GM21381 (cell line): ENCODE measurements around the gene OOEP.
"Not testable (repeated sequence)": the region's sequence is repeated elsewhere in the genome, so short reads cannot be mapped to it uniquely, and the experiment has no call there.

ENCODE experiments used
- ATAC-seq: cut with Tn5 transposase; IDR thresholded peaks from one replicate; pipeline ENCODE4 v1.9.1; 2021; ENCODE audit warnings: mild to moderate bottlenecking, moderate library complexity; ENCODE audit not compliant: unreplicated experiment

The OOEP gene

DNA sequence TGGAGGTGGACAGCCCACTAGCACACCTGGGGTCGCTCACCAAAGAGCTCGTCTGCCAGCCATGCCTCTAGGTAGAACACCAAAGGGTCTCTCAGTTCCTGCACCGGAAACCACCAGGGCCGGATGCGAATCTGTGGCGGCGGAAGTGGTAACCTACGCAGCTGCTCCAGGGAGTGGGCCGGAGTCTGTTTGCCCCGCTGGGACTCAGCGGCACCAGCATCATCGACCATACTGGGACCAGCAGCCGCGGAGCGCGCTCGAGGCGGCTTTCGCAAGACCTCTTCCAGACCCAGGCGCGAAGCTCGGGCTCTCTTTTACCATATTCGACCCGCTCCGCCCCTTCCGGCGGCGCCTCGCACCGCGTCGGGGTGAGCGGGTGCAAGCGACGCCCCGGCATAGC, at the start of gene OOEP:
Gene OOEP, minus strand, starts transcription at position 335 of the 400 bp plus-strand sequence. Its CDS starts 105 bp downstream, at position 230.
- ATAC-seq: no peak

DNA sequence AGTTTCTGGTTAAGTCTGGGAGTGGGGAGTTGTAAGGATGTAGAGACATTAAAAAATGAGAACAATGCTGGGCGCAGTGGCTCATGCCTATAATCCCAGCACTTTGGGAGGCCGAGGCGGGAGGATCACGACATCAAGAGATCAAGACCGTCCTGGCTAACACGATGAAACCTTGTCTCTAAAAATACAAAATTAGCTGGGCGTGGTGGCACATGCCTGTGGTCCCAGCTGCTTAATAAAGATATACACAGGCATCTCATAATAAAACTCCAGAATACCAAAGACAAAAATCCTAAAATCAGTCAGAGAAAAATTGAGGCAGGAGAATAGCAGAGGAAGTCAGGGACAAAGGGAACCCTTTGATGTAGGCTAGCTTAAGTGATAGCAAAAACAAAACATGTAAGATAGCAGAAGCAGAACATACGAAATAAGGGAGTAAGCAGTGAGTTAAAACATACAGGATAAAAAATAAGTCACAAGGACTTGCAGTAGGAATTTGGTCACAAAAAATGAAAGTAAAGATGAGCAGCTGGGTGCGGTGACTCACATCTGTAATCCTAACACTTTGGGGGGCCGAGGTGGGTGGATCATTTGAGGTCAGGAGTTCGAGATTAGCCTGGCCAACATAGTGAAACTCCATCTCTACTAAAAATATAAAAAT, 48.5 kb upstream of the OOEP start:
- no peak for ATAC-seq

DNA sequence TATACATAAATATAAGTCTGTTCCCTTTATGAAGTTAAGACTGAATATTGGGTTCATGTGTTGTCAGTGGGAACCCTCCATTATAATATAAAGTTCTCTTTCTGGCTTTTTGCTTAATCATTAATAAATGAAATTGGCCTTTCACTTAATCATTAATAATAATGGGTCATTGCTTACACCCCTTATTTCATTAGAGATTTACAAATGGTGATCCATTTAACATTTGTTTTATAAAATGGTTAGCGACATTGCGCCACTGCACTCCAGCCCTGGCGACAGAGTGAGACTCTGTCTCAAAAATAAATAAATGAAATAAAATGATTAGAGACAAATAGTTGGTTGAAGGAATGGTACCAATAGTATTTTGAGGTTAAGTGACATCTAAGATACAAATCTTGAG, 43.4 kb upstream of the OOEP start:
- no peak for ATAC-seq

DNA sequence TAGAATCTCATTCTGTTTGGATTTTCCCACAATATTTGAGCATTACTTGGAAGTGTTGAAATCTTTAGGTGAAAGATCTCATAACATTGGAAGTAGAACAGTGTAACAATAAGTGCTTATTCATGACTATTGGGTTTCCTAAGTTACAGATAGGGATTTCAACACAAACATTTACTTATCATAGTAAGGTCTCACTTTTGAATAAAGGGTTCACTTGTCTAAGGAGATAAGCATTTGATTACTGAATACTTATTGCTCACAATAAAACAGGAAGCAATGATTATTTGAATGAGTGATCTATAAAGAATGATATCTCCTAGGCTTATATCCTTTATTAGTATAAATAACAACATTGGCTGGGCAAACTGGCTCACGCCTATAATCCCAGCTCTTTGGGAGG, 39.7 kb upstream of the OOEP start:
- ATAC-seq: no peak

DNA sequence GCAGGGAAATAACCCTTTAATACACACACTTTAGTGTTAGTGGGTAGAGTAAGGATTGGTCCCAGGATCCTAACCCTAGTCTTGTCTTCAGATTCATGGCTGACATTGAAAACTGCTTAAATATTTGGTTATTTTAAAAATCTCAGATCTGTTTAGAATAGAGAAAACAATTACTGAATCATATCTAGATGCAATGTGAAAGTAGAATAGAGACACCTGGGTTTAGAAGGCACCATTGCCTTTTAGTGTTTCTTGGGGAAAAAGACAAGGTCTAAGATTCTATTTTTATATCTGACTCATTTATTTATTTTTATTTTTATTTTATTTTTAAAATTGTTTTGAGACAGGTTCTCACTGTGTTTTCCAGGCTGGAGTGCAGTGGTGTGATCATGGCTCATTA, 31.0 kb upstream of the OOEP start:
- no peak for ATAC-seq

DNA sequence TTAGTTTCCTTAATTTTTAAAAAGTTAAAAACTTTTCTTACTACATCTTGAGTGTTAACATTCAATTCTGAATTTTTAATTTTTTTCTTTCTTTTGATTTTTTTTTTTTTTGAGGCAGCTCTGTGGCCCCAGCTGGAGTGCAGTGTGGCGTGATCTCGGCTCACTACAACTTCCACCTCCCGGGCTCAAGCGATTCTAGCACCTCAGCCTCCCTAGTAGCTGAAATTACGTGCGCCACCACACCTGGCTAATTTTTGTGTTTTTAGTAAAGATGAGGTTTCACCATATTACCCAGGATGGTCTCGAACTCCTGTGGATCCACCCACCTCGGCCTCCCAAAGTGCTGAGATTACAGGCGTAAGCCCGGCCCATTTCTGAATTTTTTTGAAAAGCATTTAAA, 26.2 kb upstream of the OOEP start:
- ATAC-seq: no peak

DNA sequence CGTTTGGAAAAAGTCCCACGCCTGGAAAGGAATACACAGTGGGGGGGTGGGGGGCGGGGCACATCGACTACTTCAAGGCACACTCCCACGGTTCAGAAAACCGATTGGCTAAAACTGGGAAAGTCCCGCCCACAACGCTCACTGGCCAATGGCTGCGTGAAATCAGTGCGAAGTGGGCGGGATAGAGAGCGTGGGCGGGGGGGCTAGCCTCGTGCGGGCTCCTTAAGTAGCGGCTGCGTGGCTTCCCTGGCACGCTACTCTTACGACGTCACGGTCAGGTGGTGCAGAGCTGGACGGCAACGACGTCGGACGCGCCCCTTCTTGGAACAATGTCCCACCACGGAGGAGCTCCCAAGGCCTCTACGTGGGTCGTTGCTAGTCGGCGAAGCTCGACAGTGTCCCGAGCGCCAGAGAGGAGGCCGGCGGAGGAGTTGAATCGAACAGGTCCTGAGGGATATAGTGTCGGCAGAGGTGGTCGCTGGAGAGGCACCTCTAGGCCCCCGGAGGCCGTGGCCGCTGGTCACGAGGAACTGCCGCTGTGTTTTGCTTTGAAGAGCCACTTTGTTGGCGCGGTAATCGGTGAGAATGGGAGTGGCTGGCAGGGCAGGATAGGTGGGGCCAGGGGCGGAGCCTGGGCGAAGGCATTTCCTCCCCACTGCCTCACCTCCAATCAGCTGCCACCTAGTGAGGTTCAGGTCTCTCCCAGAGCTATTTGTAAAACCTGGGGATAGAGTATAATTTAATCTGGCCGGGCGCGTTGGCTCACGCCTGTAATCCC, 25.1 kb upstream of the OOEP start, which contains the start of gene DDX43:
Gene DDX43, plus strand, starts transcription at position 252 of the 778 bp plus-strand sequence. Its CDS starts 78 bp downstream, at position 330.
- ATAC-seq: no peak

DNA sequence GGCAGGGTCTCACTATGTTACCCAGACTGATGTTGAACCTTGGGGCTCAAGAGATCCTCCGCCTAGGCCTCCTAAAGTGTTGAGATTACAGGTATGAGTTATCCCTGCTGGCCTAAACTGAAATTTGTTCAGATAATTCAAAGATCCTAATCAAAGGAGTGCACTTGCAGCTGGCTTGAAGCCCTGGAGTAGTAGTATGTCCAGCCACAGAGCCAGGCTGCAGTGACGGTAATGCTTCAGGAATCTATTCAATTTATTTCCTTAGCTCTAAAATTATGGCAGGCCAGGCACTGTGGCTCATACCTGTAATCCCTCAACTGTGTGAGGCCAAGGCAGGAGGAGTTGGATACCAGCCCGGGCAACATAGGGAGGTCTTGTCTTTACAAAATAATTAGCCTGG, 23.6 kb upstream of the OOEP start:
- no peak for ATAC-seq

DNA sequence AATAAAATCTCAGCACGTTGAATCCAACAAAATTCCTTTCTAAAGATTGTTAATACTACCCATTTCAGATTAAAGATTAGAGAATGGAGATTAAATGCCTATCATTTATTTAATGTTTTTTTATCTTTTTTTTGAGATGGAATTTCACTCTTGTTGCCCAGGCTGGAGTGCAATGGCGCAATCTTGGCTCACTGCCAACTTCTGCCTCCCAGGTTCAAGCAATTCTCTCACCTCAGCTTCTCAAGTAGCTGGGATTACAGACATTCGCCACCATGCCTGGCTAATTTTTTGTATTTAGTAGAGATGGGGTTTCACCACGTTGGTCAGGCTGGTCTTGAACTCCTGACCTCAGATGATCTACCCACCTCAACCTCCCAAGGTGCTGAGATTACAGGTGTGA, 22.5 kb upstream of the OOEP start:
- not testable (repeated sequence) for ATAC-seq

DNA sequence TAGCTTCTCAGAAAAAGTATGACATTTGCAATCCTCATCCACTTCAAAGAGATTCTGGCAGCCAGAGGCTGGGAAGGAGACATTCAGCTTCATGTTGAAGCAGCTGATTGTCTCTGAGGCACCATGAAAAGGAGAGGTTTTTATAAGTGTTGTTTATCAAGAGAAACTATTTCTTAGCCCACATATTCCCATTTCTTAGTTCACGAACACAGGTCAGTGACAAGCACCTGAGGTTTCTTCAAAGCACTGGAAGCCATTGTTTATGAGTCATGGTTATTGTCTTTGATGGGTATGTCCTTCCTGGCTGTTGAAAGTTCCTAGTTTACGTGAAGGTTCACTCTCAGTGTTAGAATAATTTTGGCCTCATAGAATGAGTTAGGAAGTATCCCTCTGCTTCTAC, 22.0 kb upstream of the OOEP start:
- ATAC-seq: no peak

DNA sequence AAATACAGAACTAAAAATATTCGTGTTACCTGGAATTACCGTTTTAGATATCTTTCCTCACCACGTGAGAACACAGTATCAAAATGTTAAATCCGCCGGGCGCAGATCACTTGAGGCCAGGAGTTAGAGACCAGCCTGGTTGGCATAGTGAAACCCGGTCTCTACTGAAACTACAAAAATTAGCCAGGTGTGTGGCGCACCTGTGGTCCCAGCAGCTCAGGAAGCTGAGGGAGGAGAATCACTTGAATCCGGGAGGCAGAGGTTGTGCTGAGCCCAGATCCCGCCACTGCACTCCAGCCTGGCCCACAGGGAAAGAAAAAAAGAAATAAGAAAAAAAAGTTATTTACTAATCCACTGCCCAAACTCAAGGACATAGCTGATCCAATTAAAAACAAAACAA, 20.2 kb upstream of the OOEP start:
- ATAC-seq: no peak

DNA sequence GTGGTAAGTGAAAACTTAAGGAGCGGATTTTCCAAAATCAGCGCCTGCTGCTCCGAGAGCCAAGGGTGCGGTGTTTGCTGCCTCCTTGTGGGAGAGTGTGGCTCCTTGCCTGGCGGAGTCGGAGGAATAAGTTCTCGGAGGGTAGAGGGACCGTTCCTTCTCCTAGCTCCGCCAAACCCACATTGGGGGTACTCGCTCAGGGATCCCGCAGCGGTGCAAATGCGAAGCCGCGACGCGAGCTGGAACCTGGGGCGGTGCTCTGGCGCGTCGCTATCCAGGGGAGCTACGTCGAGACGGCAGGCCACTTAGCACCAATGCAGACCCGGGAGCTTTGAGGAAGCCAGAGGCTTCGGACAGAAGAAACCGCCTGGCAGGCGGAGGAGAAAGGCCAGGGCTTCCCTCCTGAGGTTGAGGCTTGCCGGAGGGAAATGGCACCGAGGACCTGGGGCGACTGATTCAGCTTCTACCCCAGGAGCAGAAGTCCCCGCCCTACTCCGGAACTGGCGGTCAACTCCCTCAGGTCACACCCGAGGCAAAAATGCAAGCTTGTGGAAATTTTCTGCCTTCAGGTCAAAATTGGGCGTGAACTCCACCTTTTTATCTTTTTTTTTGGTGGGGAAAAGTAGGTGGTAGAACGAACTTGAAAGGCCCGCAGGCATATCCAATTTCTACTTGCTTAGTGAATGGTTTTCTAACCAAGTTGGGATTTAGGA, 19.3 kb upstream of the OOEP start:
- ATAC-seq: peak; percentile 78

DNA sequence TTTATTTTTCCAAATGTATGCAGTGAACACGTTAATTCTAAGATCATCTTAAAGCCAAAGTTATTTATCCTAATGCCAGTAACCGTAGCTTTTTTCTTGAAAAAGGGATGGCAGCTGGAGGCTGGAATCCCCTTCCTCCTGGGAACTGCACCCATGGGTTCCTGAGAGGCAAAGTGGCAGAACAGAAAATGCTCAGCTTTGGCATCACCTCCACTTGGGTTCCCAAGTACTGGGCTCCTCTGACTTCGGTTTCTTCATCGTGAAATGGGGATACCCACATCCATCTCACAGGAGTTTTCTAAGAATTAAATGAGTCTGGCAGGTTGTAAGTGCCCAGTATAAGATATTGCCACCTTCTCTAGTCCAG, 18.7 kb upstream of the OOEP start:
- ATAC-seq: peak; percentile 12

DNA sequence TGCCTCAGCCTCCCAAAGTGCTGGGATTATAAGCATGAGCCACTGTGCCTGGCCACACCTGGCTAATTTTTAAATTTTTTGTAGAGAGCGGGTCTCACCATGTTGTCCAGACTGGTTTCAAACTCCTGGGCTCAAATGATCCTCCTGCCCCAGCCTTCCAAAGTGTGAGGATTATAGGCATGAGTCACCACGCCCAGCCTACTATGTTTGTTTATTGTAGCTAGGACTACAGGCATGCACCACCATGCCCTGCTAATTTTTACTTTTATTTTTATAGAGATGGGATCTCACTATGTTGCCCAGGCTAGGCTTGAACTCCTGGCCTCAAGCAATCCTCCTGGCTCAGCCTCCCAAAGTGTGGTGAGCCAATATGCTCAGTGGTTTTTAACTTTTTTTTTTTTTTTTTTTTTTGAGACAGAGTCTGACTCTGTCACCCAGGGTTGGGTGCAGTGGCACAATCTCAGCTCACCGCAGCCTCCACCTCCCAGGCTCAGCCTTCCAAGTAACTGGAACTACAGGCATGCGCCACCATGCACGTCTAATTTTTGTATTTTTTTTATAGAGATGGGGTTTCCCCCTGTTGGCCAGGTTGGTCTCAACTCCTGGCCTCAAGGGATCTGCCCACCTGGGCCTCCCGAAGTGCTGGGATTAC, 12.9 kb upstream of the OOEP start:
- no peak for ATAC-seq

DNA sequence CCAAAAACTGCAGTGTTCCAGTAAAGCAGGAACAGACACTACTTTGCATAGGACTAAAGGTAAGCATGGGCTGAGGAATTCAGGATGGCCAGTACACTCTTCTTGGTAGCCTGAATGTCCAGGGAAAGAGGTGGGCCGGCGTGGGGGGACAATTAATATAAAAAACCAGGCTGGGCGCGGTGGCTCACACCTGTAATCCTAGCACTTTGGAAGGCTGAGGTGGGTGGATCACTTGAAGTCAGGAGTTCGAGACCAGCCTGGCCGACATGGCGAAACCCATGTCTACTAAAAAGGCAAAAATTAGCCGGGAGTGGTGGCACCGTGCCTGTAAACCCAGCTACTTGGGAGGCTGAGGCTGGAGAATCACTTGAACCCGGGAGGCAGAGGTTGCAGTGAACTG, 11.8 kb upstream of the OOEP start:
- ATAC-seq: not testable (repeated sequence)

DNA sequence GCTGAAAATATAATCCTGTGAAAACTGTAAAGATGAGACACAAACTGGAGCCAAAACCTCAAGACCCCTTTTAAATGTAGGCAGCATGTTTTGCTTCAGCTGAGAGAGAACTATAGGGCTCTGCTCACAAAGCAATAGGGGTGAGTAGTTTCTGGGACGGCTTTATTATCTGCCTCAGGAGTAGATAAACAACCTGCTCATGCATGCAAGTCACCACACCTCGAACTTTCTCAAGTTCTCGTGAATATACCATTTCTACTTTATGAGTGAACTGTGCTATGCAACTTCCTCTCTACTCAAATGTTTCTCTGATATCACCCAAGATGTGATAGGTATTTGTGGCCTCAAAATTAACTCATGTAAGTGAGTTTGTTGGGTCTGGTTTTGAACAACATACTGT, 7.5 kb upstream of the OOEP start:
- ATAC-seq: no peak

DNA sequence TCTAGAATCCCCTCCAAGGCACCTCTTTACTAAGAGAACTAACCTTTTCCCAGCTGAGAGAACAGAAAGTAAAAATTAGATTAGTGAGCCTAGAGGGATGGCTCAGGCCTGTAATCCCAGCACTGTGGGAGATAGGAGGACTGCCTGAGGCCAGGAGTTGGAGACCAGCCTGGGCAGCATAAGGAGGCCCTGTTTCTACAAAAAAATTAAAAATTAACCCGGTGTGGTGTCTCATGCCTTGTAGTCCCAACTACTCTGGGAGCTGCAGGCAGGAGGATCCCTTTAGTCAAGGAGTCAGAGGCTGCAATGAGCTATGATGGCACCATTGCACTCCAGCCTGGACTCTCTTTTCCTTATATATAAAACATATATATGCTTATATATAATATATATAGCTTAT, 5.5 kb upstream of the OOEP start:
- no peak for ATAC-seq

DNA sequence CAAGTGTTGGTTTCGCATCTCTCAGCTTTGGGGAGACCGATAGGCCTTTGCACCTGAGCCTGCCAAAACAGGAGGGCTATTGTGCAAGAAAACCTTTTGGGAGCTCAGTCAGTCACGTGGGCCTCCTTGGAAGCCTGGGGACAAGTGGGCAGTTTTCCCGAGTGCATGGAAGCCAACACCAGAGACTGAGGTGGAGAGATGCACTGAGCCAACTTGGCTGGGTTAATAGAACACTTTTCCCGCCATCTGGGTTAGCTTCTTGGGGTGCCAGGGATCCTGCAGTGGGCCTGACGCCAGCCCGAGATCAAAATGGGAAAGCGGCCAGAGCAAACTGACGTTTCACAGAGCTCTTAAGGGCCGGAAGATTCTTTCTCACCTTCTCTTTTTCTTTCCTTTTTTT, 2.8 kb upstream of the OOEP start:
- no peak for ATAC-seq

DNA sequence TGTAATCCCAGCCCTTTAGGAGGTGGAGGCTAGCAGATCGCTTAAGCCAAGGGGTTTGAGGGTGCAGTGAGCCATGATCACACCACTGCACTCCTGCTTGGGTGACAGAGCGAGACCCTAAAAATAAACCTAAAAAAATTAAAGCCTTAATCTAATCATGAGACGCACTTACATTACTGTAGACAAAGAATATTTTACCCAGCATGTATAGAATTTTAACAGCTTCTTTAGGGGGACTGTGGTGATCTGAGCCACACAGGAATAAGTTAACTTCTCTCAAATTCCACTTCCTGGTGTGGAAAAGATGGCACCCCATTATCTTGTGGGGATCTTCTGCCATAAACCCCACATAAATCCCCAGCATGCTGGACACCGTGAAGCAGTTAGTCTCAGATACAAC, 2.3 kb upstream of the OOEP start:
- ATAC-seq: no peak

DNA sequence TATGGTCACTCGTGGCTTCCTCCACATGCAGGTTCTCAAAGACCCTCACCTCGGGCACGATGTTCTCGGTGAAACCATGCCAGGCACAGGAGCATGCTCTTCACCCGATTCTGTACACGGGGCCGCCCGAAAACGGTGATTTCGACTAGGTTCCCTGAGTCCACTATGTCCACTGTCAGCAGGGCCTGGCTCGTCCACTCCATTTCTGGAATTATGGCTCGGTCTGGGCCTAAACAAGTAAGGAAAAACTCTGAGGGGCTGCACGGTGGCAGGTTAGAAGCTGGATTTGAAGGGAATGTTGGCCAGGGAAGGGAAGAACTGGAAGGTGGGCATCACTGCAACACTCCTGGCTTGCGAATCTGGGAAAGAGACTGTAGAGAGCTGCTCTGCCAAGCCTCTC, 540 bp downstream of the OOEP start:
- no peak for ATAC-seq

DNA sequence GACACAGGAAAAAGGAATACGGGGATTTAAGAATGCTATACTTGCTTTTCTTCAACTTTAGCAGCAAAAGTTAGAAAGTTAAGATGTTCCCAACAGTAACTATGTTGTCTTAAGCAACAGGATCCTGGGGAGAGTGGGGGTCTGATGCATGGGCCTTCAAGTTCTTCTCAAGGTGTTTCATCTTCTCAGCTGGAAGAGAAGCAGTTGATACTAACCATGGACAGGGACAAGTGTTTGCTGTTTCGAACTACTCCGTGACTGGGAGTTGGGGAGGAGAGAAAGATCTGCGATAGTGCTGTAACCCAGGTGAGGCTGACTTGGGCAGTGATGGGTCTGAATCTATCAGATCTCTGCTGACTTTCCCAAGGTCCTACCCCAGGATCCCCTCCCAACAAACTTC, 1.0 kb downstream of the OOEP start:
- ATAC-seq: no peak
